ENCODE results near the gene SLC9A7.
A peak's percentile ranks its signal among the peaks of the same experiment; 100 is the strongest.

Gene SLC9A7

DNA sequence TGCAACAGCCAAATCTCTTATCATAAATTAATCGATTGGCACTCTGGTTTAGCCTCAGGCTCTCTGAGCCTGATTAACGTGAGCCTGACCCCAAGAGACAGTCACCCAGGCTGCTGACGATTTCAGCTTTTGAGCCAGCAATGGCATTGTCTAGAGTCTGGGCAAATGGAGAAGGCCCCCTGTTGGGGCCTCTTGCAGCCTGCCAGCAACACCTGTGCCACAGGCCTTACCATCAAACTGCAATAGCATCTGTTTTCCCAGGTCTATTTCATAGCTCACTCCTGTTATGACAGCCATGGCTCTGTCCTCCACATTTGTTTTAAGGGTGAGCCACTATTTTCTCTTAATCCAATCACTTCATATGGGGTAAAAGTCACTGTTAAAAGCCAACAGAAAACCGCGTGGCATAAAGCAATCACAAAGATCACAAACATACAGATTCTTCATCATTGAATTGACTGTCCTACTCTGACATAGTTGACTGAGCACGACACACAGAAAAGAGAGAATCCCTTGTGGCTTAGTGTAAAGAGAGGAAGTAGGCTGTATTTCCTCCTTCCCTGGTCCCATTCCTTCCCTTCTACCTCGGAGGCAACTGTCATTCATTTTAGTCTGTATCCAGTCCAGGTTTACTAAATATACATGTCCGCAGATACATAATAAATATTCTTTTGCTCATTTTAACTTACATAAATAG lies 47.8 kb downstream of the SLC9A7 start:
- CTCF ChIA-PET = interaction anchor here (1.1 kb wide), 1 partner anchor 30 kb away, joined by 3 read pairs; no protein-coding TSS in a partner anchor
- Histone ChIP-seq H3K27me3 (replicated peaks in 2 of 5; ENCODE audit: control insufficient read depth in 4 of 5, insufficient read depth in 5 of 5, low read length in 4 of 5) (peaks cover 0 to 3% (median 0%) of the 10 kb centered on the region in 5 experiments), H3K9me3 (ENCODE audit: control extremely low read depth in 1 of 5, control insufficient read depth in 4 of 5, insufficient read depth in 2 of 5, low read depth in 1 of 5, low read length in 4 of 5) (no peaks in the 10 kb centered on the region), H3K4me1 (ENCODE audit: control extremely low read depth in 1 of 4, control insufficient read depth in 4 of 4, insufficient read depth in 4 of 4, low read length in 3 of 4) (peaks cover 17 to 46% (median 24%) of the 10 kb centered on the region in 4 experiments), H3K4me3 (ENCODE audit: control insufficient read depth in 1 of 7, extremely low read depth in 1 of 7, insufficient read depth in 4 of 7, low read depth in 2 of 7, low read length in 6 of 7) (no peak overlapping the region), H3K36me3 (ENCODE audit: control insufficient read depth in 4 of 4, insufficient read depth in 4 of 4, low read length in 3 of 4) (peaks cover 0 to 4% (median 0%) of the 10 kb centered on the region in 4 experiments), H3K27ac (ENCODE audit: insufficient read depth in 1 of 2, low read depth in 1 of 2, low read length in 2 of 2, poor library complexity in 1 of 2, severe bottlenecking in 2 of 2) (peak overlapping the region in 1 of 2 experiments; percentile 56)
- DNase-seq = peak in 1 of 3 donors; percentile 33
- WGBS (ENCODE audit: insufficient coverage) = 44% methylated on average over 3 of the region's 8 CpGs
- POLR2A ChIA-PET = no interaction called here

DNA sequence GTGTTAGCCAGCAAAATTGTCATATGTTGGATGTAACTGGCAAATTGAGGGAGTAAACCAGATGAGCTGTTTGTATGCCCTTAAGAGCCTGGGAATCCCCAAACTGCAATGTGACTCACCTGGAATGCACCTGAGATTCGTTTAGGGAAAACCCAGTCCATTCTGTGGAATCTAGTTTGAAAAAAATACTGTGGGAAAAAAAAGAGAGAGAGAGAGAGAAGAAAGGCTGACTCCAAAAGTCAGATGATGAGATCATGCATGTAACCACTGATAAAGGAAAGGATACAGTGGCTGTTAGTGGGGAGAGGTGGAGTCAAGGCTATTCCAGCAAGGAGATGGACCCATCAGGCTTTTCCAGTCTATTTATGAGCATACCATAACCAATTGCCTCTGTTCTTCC lies 48.5 kb downstream of the SLC9A7 start:
- peak overlapping the region in 1 of 2 experiments; percentile 56 for H3K27ac ChIP-seq (ENCODE audit: insufficient read depth in 1 of 2, low read depth in 1 of 2, low read length in 2 of 2, poor library complexity in 1 of 2, severe bottlenecking in 2 of 2)
- 50% methylated on average over 1 of the region's 1 CpG for WGBS (ENCODE audit: insufficient coverage)
- no peak overlapping the region for H3K4me3 ChIP-seq (ENCODE audit: control insufficient read depth in 1 of 7, extremely low read depth in 1 of 7, insufficient read depth in 4 of 7, low read depth in 2 of 7, low read length in 6 of 7)
- peaks cover 0 to 3% (median 0%) of the 10 kb centered on the region in 5 experiments for H3K27me3 ChIP-seq (replicated peaks in 2 of 5; ENCODE audit: control insufficient read depth in 4 of 5, insufficient read depth in 5 of 5, low read length in 4 of 5)
- H3K36me3 ChIP-seq (ENCODE audit: control insufficient read depth in 4 of 4, insufficient read depth in 4 of 4, low read length in 3 of 4) = peaks cover 0 to 4% (median 0%) of the 10 kb centered on the region in 4 experiments
- ChIA-PET CTCF (no interaction called here), POLR2A (no interaction called here)
- H3K4me1 ChIP-seq (ENCODE audit: control extremely low read depth in 1 of 4, control insufficient read depth in 4 of 4, insufficient read depth in 4 of 4, low read length in 3 of 4) = peaks cover 12 to 46% (median 25%) of the 10 kb centered on the region in 4 experiments
- DNase-seq = no peak
- no peaks in the 10 kb centered on the region for H3K9me3 ChIP-seq (ENCODE audit: control extremely low read depth in 1 of 5, control insufficient read depth in 4 of 5, insufficient read depth in 2 of 5, low read depth in 1 of 5, low read length in 4 of 5)

DNA sequence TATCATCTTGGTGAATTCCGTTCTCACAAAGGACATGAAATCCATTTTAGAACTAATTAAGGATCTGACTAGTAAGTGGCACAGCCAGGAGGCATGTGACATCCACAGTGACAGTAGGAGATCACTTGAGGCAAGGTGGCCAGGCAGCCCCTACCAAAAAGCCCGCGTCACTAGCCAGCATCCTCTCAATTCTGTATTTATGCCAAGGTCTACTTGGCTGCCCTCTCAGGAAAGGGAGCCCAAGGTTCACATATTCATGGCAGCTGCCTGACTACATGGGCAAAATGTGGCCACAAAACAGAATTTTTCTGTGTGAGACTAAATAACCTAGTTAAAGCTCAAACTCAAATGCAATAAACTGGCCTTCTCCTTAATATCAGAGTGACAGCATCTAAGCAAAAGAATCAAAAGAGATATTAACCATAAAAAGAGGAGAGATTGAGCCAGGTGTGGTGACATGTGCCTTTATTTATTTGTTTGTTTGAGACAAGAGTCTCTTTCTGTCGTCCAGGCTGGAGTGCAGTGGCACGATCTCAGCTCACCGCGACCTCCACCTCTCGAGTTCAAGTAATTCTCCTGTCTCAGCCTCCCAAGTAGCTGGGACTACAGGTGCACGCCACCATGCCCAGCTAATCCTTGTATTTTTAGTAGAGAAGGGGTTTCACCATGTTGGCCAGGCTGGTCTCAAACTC lies 51.5 kb downstream of the SLC9A7 start:
- peaks cover 0 to 3% (median 0%) of the 10 kb centered on the region in 5 experiments for H3K27me3 ChIP-seq (replicated peaks in 2 of 5; ENCODE audit: control insufficient read depth in 4 of 5, insufficient read depth in 5 of 5, low read length in 4 of 5)
- H3K4me3 ChIP-seq (ENCODE audit: control insufficient read depth in 1 of 7, extremely low read depth in 1 of 7, insufficient read depth in 4 of 7, low read depth in 2 of 7, low read length in 6 of 7) = no peak overlapping the region
- CTCF ChIA-PET = no interaction called here
- no peak overlapping the region for H3K27ac ChIP-seq (ENCODE audit: insufficient read depth in 1 of 2, low read depth in 1 of 2, low read length in 2 of 2, poor library complexity in 1 of 2, severe bottlenecking in 2 of 2)
- no peaks in the 10 kb centered on the region for H3K9me3 ChIP-seq (ENCODE audit: control extremely low read depth in 1 of 5, control insufficient read depth in 4 of 5, insufficient read depth in 2 of 5, low read depth in 1 of 5, low read length in 4 of 5)
- no peak for DNase-seq
- peaks cover 0 to 4% (median 0%) of the 10 kb centered on the region in 4 experiments for H3K36me3 ChIP-seq (ENCODE audit: control insufficient read depth in 4 of 4, insufficient read depth in 4 of 4, low read length in 3 of 4)
- POLR2A ChIA-PET = no interaction called here
- H3K4me1 ChIP-seq (ENCODE audit: control extremely low read depth in 1 of 4, control insufficient read depth in 4 of 4, insufficient read depth in 4 of 4, low read length in 3 of 4) = peaks cover 11 to 52% (median 24%) of the 10 kb centered on the region in 4 experiments
- 69% methylated on average over 2 of the region's 9 CpGs for WGBS (ENCODE audit: insufficient coverage)

DNA sequence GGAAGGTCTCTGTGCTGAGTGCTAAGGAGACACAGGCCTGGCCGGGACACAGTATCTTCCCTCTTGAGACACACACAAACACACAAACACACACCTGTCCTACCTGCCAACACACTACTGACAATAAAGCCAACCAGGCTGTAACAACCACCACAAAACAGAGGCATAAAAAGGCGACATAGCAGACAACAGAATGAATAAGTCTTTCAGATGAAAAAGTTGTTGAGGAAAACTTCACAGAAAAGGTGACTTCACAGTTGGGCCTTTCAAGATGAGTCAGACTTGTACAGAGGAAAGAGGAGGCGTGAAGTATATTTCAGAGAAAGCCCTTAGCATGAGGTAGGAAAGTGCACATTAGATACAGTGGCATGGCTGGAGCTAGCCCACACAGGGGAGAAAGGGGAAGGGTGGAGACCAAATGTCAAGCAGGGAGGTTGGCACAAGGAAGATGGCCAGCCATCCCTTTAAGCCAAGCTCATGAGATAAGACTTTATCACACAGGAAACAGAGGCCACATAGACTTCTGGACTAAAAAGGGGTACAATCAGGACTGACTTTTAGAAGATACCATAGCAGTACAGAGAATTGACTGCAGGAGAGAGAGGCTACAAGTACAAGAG lies 54.0 kb downstream of the SLC9A7 start:
- Histone ChIP-seq H3K9me3 (ENCODE audit: control extremely low read depth in 1 of 5, control insufficient read depth in 4 of 5, insufficient read depth in 2 of 5, low read depth in 1 of 5, low read length in 4 of 5) (no peaks in the 10 kb centered on the region), H3K27ac (ENCODE audit: insufficient read depth in 1 of 2, low read depth in 1 of 2, low read length in 2 of 2, poor library complexity in 1 of 2, severe bottlenecking in 2 of 2) (peak overlapping the region in 1 of 2 experiments; percentile 77), H3K4me1 (ENCODE audit: control extremely low read depth in 1 of 4, control insufficient read depth in 4 of 4, insufficient read depth in 4 of 4, low read length in 3 of 4) (peaks cover 3 to 30% (median 13%) of the 10 kb centered on the region in 4 experiments), H3K36me3 (ENCODE audit: control insufficient read depth in 4 of 4, insufficient read depth in 4 of 4, low read length in 3 of 4) (peaks cover 0 to 4% (median 0%) of the 10 kb centered on the region in 4 experiments), H3K4me3 (ENCODE audit: control insufficient read depth in 1 of 7, extremely low read depth in 1 of 7, insufficient read depth in 4 of 7, low read depth in 2 of 7, low read length in 6 of 7) (no peak overlapping the region), H3K27me3 (replicated peaks in 2 of 5; ENCODE audit: control insufficient read depth in 4 of 5, insufficient read depth in 5 of 5, low read length in 4 of 5) (peaks cover 0 to 3% (median 0%) of the 10 kb centered on the region in 5 experiments)
- peak; percentile 86 to 96 (median 93) for DNase-seq
- 43% methylated on average over 1 of the region's 3 CpGs for WGBS (ENCODE audit: insufficient coverage)
- ChIA-PET POLR2A (interaction anchor here (1.3 kb wide), 1 partner anchor 49 kb away, joined by 3 read pairs; no protein-coding TSS in a partner anchor), CTCF (interaction anchor here (0.9 to 1.1 kb wide), 2 partner anchors 18 to 19 kb away, joined by 3 read pairs; no protein-coding TSS in a partner anchor)

DNA sequence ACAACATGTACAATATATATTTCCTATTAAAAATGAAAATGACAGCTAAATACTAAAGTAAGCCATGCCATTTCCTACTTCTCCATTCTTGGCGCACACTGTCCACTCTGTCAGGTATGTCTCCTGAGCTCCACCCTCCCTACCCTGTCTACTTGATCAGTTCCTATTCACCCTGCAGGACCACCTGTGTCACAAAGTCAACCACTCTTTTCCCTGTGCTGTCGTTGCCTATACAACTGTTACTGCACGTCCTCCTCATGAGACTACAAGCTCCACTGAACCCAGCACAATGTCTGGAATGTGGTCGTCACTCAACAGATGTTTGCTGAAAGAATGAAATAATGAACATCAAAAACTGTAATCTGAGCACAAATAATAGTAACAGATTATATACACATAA lies 54.9 kb downstream of the SLC9A7 start:
- peak in 2 of 3 donors; percentile 24 to 48 for DNase-seq
- peaks cover 0 to 4% (median 1%) of the 10 kb centered on the region in 4 experiments for H3K36me3 ChIP-seq (ENCODE audit: control insufficient read depth in 4 of 4, insufficient read depth in 4 of 4, low read length in 3 of 4)
- H3K27ac ChIP-seq (ENCODE audit: insufficient read depth in 1 of 2, low read depth in 1 of 2, low read length in 2 of 2, poor library complexity in 1 of 2, severe bottlenecking in 2 of 2) = peak overlapping the region; percentile 19 to 77
- peaks cover 0 to 3% (median 0%) of the 10 kb centered on the region in 5 experiments for H3K27me3 ChIP-seq (replicated peaks in 2 of 5; ENCODE audit: control insufficient read depth in 4 of 5, insufficient read depth in 5 of 5, low read length in 4 of 5)
- ChIA-PET POLR2A (no interaction called here), CTCF (no interaction called here)
- WGBS (ENCODE audit: insufficient coverage) = 74% methylated on average over 3 of the region's 4 CpGs
- H3K4me3 ChIP-seq (ENCODE audit: control insufficient read depth in 1 of 7, extremely low read depth in 1 of 7, insufficient read depth in 4 of 7, low read depth in 2 of 7, low read length in 6 of 7) = no peak overlapping the region
- no peaks in the 10 kb centered on the region for H3K9me3 ChIP-seq (ENCODE audit: control extremely low read depth in 1 of 5, control insufficient read depth in 4 of 5, insufficient read depth in 2 of 5, low read depth in 1 of 5, low read length in 4 of 5)
- H3K4me1 ChIP-seq (ENCODE audit: control extremely low read depth in 1 of 4, control insufficient read depth in 4 of 4, insufficient read depth in 4 of 4, low read length in 3 of 4) = peaks cover 3 to 30% (median 13%) of the 10 kb centered on the region in 4 experiments

DNA sequence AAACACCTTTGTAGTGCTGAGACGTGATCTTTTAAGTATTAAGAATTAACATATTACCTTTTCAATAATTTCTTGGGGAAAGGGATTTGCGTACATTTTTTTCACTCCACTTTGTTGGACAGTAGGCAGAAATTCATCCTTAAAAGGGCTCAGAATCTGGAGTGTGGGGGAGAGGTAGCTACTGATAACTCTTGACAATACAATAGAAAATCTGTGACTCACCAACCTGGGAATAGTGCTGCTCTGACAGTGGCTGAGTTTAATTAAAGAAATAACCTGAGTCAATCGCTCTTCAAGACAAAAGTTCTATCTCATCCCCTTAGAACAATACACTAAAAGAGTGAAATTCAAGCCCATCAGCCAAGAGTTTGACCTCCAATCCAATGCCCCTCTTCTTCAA lies 60.2 kb downstream of the SLC9A7 start:
- ChIA-PET CTCF (interaction anchor here (1.2 kb wide), 1 partner anchor 12 kb away, joined by 5 read pairs; no protein-coding TSS in a partner anchor), POLR2A (no interaction called here)
- H3K4me1 ChIP-seq (ENCODE audit: control extremely low read depth in 1 of 4, control insufficient read depth in 4 of 4, insufficient read depth in 4 of 4, low read length in 3 of 4) = peaks cover 0 to 10% (median 1%) of the 10 kb centered on the region in 4 experiments
- H3K9me3 ChIP-seq (ENCODE audit: control extremely low read depth in 1 of 5, control insufficient read depth in 4 of 5, insufficient read depth in 2 of 5, low read depth in 1 of 5, low read length in 4 of 5) = no peaks in the 10 kb centered on the region
- H3K27me3 ChIP-seq (replicated peaks in 2 of 5; ENCODE audit: control insufficient read depth in 4 of 5, insufficient read depth in 5 of 5, low read length in 4 of 5) = peaks cover 0 to 2% (median 0%) of the 10 kb centered on the region in 5 experiments
- H3K36me3 ChIP-seq (ENCODE audit: control insufficient read depth in 4 of 4, insufficient read depth in 4 of 4, low read length in 3 of 4) = peaks cover 0 to 4% (median 0%) of the 10 kb centered on the region in 4 experiments
- no peak for DNase-seq
- no peak overlapping the region for H3K27ac ChIP-seq (ENCODE audit: insufficient read depth in 1 of 2, low read depth in 1 of 2, low read length in 2 of 2, poor library complexity in 1 of 2, severe bottlenecking in 2 of 2)
- 80% methylated on average over 1 of the region's 3 CpGs for WGBS (ENCODE audit: insufficient coverage)
- H3K4me3 ChIP-seq (ENCODE audit: control insufficient read depth in 1 of 7, extremely low read depth in 1 of 7, insufficient read depth in 4 of 7, low read depth in 2 of 7, low read length in 6 of 7) = no peak overlapping the region
